Neural progenitor cell (in vitro differentiated cells): ENCODE data around the gene TPP2. TPM values are rescaled to one million over a fixed set of nuclear protein-coding genes. Genes with fewer than 3 reads are reported as not detected.

Source experiments
- DNase-seq: peaks from one replicate; pipeline ENCODE4 v3.0.0-alpha.2; 2016; ENCODE audit warnings: low spot score
- H2AFZ ChIP-seq: fragments of 200-600 bp; sonication (generic); replicated peaks from 2 replicates; pipeline ENCODE4 v1.6.1; 2016; ENCODE audit warnings: antibody characterized with exemption
- H3F3A ChIP-seq: fragments of 200-600 bp; sonication (generic); 2 replicates; pipeline ENCODE4 v1.6.1; 2016; ENCODE audit warnings: antibody characterized with exemption, low read depth
- H3K27ac ChIP-seq: fragments of 200-600 bp; sonication (generic); 2 replicates; pipeline ENCODE4 v1.5.1; 2016; ENCODE audit warnings: mild to moderate bottlenecking
- H3K27me3 ChIP-seq: fragments of 200-600 bp; sonication (generic); 2 replicates; pipeline ENCODE4 v1.6.1; 2016; ENCODE audit warnings: mild to moderate bottlenecking, moderate library complexity
- H3K36me3 ChIP-seq: fragments of 200-600 bp; sonication (generic); 2 replicates; pipeline ENCODE4 v1.5.1; 2016
- H3K4me1 ChIP-seq: fragments of 200-600 bp; sonication (generic); 2 replicates; pipeline ENCODE4 v1.6.1; 2016; ENCODE audit warnings: mixed run types
- H3K4me2 ChIP-seq: fragments of 200-600 bp; sonication (generic); 2 replicates; pipeline ENCODE4 v1.6.1; 2016
- H3K4me3 ChIP-seq: fragments of 200-600 bp; sonication (generic); 2 replicates; pipeline ENCODE4 v1.5.1; 2016
- H3K79me2 ChIP-seq: fragments of 200-600 bp; sonication (generic); 2 replicates; pipeline ENCODE4 v1.6.1; 2016; ENCODE audit warnings: low read depth
- H3K9ac ChIP-seq: fragments of 200-600 bp; sonication (generic); 2 replicates; pipeline ENCODE4 v1.6.1; 2016
- H3K9me3 ChIP-seq: fragments of 200-600 bp; sonication (generic); 2 replicates; pipeline ENCODE4 v1.5.1; 2016; ENCODE audit warnings: low read depth
- H4K20me1 ChIP-seq: fragments of 200-600 bp; sonication (generic); 2 replicates; pipeline ENCODE4 v1.6.1; 2016; ENCODE audit warnings: low read depth
- H3K27ac Mint-ChIP-seq: 3 replicates; pipeline ENCODE4 v1.8.0; 2021; ENCODE audit warnings: mixed read lengths
- H3K27me3 Mint-ChIP-seq: 2 replicates; pipeline ENCODE4 v1.8.0; 2022; ENCODE audit warnings: low read depth, mild to moderate bottlenecking, inconsistent platforms, moderate library complexity, mixed read lengths; ENCODE audit not compliant: insufficient read depth
- H3K36me3 Mint-ChIP-seq: 3 replicates; pipeline ENCODE4 v1.8.0; 2021; ENCODE audit warnings: mixed read lengths
- H3K4me1 Mint-ChIP-seq: 3 replicates; pipeline ENCODE4 v1.8.0; 2021; ENCODE audit warnings: mixed read lengths
- H3K4me3 Mint-ChIP-seq: 3 replicates; pipeline ENCODE4 v1.8.0; 2021; ENCODE audit warnings: mild to moderate bottlenecking, moderate library complexity, mixed read lengths
- H3K9me3 Mint-ChIP-seq: 3 replicates; pipeline ENCODE4 v1.8.0; 2020; ENCODE audit warnings: mixed read lengths
- EZH2 ChIP-seq: fragments of 200-600 bp; sonication (generic); IDR thresholded peaks from 2 replicates; pipeline ENCODE4 v1.6.1; 2017; ENCODE audit warnings: antibody characterized with exemption, mild to moderate bottlenecking, moderate library complexity
- EZH2phosphoT487 ChIP-seq: fragments of 200-600 bp; sonication (generic); IDR thresholded peaks from 2 replicates; pipeline ENCODE4 v1.6.1; 2017; ENCODE audit warnings: antibody characterized with exemption
- total RNA-seq: library from RNA; depleted of rRNA; stranded (reverse); fragments of >200 nt; gene quantifications from 2 replicates; pipeline ENCODE4 v1.2.3, GENCODE V29; 2015; ENCODE audit warnings: low replicate concordance
- TF ChIP-seq, protein P1 (sequence below): fragments of 200-600 bp; sonication (generic); IDR thresholded peaks from 2 replicates; pipeline ENCODE4 v1.5.1; 2017; ENCODE audit warnings: antibody characterized with exemption, mild to moderate bottlenecking

The TPP2 gene
- total RNA-seq, 1 donor from 2014 or later, result 137 TPM

DNA sequence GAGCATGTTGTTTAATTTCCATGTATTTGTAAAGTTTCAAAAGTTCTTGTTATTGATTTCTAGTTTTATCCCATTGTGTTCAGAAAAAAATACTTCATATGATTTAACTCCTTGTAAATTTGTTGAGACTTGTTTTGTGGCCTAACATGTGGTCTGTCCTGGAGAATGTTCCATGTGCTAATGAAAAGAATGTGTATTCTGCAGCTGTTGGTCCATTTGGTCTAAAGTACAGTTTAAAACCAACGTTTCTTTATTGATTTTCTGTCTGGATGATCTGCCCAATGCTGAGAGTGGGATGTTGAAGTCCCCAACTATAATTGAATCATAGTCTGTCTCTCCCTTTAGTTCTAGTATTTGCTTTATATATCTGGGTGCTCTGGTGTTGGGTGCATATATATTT is 34.9 kb upstream of the TPP2 start:
- DNase-seq, result no peak
- H4K20me1 ChIP-seq, result no peaks in the 10 kb centered on the region
- H3K4me1 ChIP-seq, result peaks cover 5% of the 10 kb centered on the region
- H3K9me3 Mint-ChIP-seq, result no peaks in the 10 kb centered on the region
- H3K9ac ChIP-seq, result no peak overlapping the region
- no peak overlapping the region for H3K4me3 Mint-ChIP-seq
- H3K79me2 ChIP-seq, result no peaks in the 10 kb centered on the region
- no peak overlapping the region for H2AFZ ChIP-seq
- no peaks in the 10 kb centered on the region for H3K27me3 Mint-ChIP-seq
- H3K4me1 Mint-ChIP-seq, result no peaks in the 10 kb centered on the region
- no peaks in the 10 kb centered on the region for H3K9me3 ChIP-seq
- peaks cover 1% of the 10 kb centered on the region for H3F3A ChIP-seq
- H3K4me2 ChIP-seq, result no peak overlapping the region
- no peaks in the 10 kb centered on the region for H3K27me3 ChIP-seq
- TF ChIP-seq EZH2phosphoT487 (no peak), EZH2 (no peak)
- TF ChIP-seq, protein P1, sequence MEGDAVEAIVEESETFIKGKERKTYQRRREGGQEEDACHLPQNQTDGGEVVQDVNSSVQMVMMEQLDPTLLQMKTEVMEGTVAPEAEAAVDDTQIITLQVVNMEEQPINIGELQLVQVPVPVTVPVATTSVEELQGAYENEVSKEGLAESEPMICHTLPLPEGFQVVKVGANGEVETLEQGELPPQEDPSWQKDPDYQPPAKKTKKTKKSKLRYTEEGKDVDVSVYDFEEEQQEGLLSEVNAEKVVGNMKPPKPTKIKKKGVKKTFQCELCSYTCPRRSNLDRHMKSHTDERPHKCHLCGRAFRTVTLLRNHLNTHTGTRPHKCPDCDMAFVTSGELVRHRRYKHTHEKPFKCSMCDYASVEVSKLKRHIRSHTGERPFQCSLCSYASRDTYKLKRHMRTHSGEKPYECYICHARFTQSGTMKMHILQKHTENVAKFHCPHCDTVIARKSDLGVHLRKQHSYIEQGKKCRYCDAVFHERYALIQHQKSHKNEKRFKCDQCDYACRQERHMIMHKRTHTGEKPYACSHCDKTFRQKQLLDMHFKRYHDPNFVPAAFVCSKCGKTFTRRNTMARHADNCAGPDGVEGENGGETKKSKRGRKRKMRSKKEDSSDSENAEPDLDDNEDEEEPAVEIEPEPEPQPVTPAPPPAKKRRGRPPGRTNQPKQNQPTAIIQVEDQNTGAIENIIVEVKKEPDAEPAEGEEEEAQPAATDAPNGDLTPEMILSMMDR, result no peak
- no peak overlapping the region for H3K27ac ChIP-seq
- no peak overlapping the region for H3K4me3 ChIP-seq
- H3K36me3 ChIP-seq, result no peaks in the 10 kb centered on the region
- no peaks in the 10 kb centered on the region for H3K36me3 Mint-ChIP-seq
- no peak overlapping the region for H3K27ac Mint-ChIP-seq

DNA sequence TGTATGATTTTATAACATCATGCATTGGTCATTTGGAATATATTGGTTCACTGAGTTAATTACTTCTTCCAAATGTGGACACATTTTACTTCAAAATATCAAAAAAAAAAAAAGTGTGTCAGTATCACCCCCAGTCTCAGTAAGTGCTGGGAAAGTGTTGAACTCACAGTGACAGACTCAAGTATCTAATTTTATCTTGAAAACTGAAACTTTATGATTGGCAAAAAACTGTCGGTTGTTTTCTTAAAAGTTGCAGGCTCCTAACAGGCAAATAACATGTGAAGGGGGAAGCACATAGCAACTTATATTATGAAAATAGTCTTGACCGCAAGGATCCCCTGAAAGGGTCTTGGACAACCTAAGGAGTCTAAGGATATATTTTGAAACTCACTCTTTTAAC is 33.5 kb upstream of the TPP2 start:
- no peaks in the 10 kb centered on the region for H3K79me2 ChIP-seq
- DNase-seq, result no peak
- no peak overlapping the region for H2AFZ ChIP-seq
- Mint-ChIP-seq H3K27me3 (no peaks in the 10 kb centered on the region), H3K27ac (no peak overlapping the region), H3K4me3 (no peak overlapping the region), H3K4me1 (no peaks in the 10 kb centered on the region), H3K36me3 (no peaks in the 10 kb centered on the region), H3K9me3 (no peaks in the 10 kb centered on the region)
- H3K9ac ChIP-seq, result no peak overlapping the region
- peaks cover 5% of the 10 kb centered on the region for H3K4me1 ChIP-seq
- H3K27me3 ChIP-seq, result no peaks in the 10 kb centered on the region
- no peaks in the 10 kb centered on the region for H3K9me3 ChIP-seq
- H3F3A ChIP-seq, result no peaks in the 10 kb centered on the region
- no peaks in the 10 kb centered on the region for H4K20me1 ChIP-seq
- H3K36me3 ChIP-seq, result no peaks in the 10 kb centered on the region
- no peak overlapping the region for H3K27ac ChIP-seq
- no peak overlapping the region for H3K4me2 ChIP-seq
- H3K4me3 ChIP-seq, result no peak overlapping the region
- TF ChIP-seq, protein P1, result no peak
- TF ChIP-seq EZH2phosphoT487 (no peak), EZH2 (no peak)

DNA sequence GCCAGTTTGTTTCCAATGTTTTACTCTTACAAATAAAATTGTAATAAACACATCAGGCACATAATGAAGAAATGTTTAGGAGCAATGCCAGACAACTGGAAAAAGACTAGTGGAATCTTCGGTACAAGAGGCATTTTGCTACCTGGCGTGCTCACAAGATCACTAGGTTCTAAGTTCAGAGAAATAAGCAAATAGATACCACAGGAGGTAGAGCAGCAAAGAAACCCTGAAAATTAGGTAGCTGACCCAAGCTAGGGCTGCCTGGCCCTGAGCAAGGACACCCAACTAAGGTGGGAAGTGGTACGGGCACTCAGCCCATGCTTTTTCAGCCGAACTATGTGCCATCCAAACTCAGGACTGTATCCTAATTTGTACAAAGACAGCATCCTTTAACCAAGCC is 32.2 kb upstream of the TPP2 start:
- no peaks in the 10 kb centered on the region for H3K79me2 ChIP-seq
- Mint-ChIP-seq H3K4me3 (no peak overlapping the region), H3K36me3 (no peaks in the 10 kb centered on the region), H3K27ac (no peak overlapping the region), H3K27me3 (no peaks in the 10 kb centered on the region), H3K9me3 (no peaks in the 10 kb centered on the region), H3K4me1 (no peaks in the 10 kb centered on the region)
- H3F3A ChIP-seq, result no peaks in the 10 kb centered on the region
- H3K9ac ChIP-seq, result no peak overlapping the region
- H4K20me1 ChIP-seq, result no peaks in the 10 kb centered on the region
- H3K9me3 ChIP-seq, result no peaks in the 10 kb centered on the region
- H3K4me2 ChIP-seq, result no peak overlapping the region
- DNase-seq, result no peak
- no peaks in the 10 kb centered on the region for H3K36me3 ChIP-seq
- no peak overlapping the region for H3K27ac ChIP-seq
- H2AFZ ChIP-seq, result no peak overlapping the region
- peaks cover 5% of the 10 kb centered on the region for H3K4me1 ChIP-seq
- TF ChIP-seq EZH2phosphoT487, result no peak
- TF ChIP-seq EZH2, result no peak
- TF ChIP-seq, protein P1, result no peak
- no peaks in the 10 kb centered on the region for H3K27me3 ChIP-seq
- H3K4me3 ChIP-seq, result no peak overlapping the region

DNA sequence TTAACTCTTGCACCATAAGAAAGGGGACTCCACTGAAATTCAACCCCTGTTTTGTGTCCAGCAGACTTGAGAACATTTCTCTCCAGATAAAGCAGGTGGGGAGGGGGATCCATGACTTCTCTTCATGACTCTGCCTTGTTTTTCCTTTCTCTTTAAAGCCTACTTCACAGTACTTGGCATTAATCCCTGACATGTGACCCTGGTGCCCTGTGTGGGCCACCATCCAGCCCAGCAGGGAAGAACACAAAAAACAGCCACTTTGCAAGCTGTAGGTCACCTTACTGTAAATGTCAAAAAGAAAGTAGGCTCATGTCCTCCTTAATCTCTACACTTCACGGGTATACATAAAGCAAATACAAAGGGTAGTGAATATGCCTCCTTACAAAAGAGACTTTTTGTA is 30.3 kb upstream of the TPP2 start:
- no peaks in the 10 kb centered on the region for H3F3A ChIP-seq
- H3K9ac ChIP-seq, result no peak overlapping the region
- H3K4me2 ChIP-seq, result no peak overlapping the region
- Mint-ChIP-seq H3K27me3 (no peaks in the 10 kb centered on the region), H3K27ac (no peak overlapping the region), H3K9me3 (no peaks in the 10 kb centered on the region), H3K4me1 (no peaks in the 10 kb centered on the region), H3K4me3 (no peak overlapping the region), H3K36me3 (no peaks in the 10 kb centered on the region)
- no peak for TF ChIP-seq EZH2
- TF ChIP-seq EZH2phosphoT487, result no peak
- TF ChIP-seq, protein P1, result no peak
- no peaks in the 10 kb centered on the region for H3K9me3 ChIP-seq
- no peak overlapping the region for H3K27ac ChIP-seq
- no peak overlapping the region for H2AFZ ChIP-seq
- H4K20me1 ChIP-seq, result no peaks in the 10 kb centered on the region
- H3K27me3 ChIP-seq, result no peaks in the 10 kb centered on the region
- no peak overlapping the region for H3K4me3 ChIP-seq
- no peaks in the 10 kb centered on the region for H3K36me3 ChIP-seq
- H3K79me2 ChIP-seq, result no peaks in the 10 kb centered on the region
- no peak for DNase-seq
- H3K4me1 ChIP-seq, result peaks cover 5% of the 10 kb centered on the region
